NCI-H446 treated with DMSO at 0.1 percent for 48 hours (cell line): ENCODE results near the gene RXFP1.

Experiments
- DNase-seq: peaks from one replicate; lab custom pipeline; 2025; lab: John Stamatoyannopoulos, UW

Gene RXFP1

GRCh38 chr4:158541506-158541905 lies 19.8 kb downstream of the RXFP1 start:
- no peak for DNase-seq

- DNase-seq, result no peak
These were observed 21.5 kb downstream of the RXFP1 start for GRCh38 chr4:158543191-158543590.

GRCh38 chr4:158544141-158544540 lies 22.5 kb downstream of the RXFP1 start:
- DNase-seq, result no peak

GRCh38 chr4:158553364-158553763 lies 31.7 kb downstream of the RXFP1 start:
- DNase-seq, result no peak

GRCh38 chr4:158560284-158560683 lies 38.6 kb downstream of the RXFP1 start:
- DNase-seq, result no peak

- DNase-seq, result no peak
These were observed 45.2 kb downstream of the RXFP1 start for GRCh38 chr4:158566860-158567259.

GRCh38 chr4:158571736-158572135 lies 50.1 kb downstream of the RXFP1 start:
- DNase-seq, result no peak

- no peak for DNase-seq
These were observed 50.9 kb downstream of the RXFP1 start for GRCh38 chr4:158572608-158573007.

GRCh38 chr4:158578476-158578875 lies 56.8 kb downstream of the RXFP1 start:
- DNase-seq, result no peak

GRCh38 chr4:158580064-158580463 lies 58.4 kb downstream of the RXFP1 start:
- no peak for DNase-seq

GRCh38 chr4:158581161-158581560 lies 59.5 kb downstream of the RXFP1 start:
- no peak for DNase-seq

- no peak for DNase-seq
These were observed 65.2 kb downstream of the RXFP1 start for GRCh38 chr4:158586881-158587280.

- DNase-seq, result no peak
These were observed 66.6 kb downstream of the RXFP1 start for GRCh38 chr4:158588285-158588684.

GRCh38 chr4:158588777-158589176 lies 67.1 kb downstream of the RXFP1 start:
- no peak for DNase-seq

GRCh38 chr4:158590306-158590705 lies 68.6 kb downstream of the RXFP1 start:
- no peak for DNase-seq

- no peak for DNase-seq
These were observed 69.1 kb downstream of the RXFP1 start for GRCh38 chr4:158590824-158591223.

GRCh38 chr4:158597879-158598596 lies 76.4 kb downstream of the RXFP1 start:
- DNase-seq, result no peak

GRCh38 chr4:158599150-158599549 lies 77.5 kb downstream of the RXFP1 start:
- no peak for DNase-seq

GRCh38 chr4:158599765-158600498 lies 78.2 kb downstream of the RXFP1 start:
- no peak for DNase-seq

- DNase-seq, result no peak
These were observed 82.7 kb downstream of the RXFP1 start for GRCh38 chr4:158604369-158604768.

GRCh38 chr4:158605393-158605792 lies 83.7 kb downstream of the RXFP1 start:
- no peak for DNase-seq

GRCh38 chr4:158606969-158607368 lies 85.3 kb downstream of the RXFP1 start:
- no peak for DNase-seq

GRCh38 chr4:158609116-158609515 lies 87.4 kb downstream of the RXFP1 start:
- no peak for DNase-seq

- DNase-seq, result no peak
These were observed 89.1 kb downstream of the RXFP1 start for GRCh38 chr4:158610790-158611189.
